Hepatocyte (in vitro differentiated cells): ENCODE measurements around the gene MEN1. TPM values are rescaled to one million over a fixed set of nuclear protein-coding genes. Genes with fewer than 3 reads are reported as not detected.

Experiments used
- DNase-seq: peaks from one replicate; pipeline ENCODE4 v3.0.0-alpha.2; 2016; ENCODE audit warnings: low spot score
- H2AFZ ChIP-seq: fragments of 200-600 bp; sonication (generic); 2 replicates; pipeline ENCODE4 v1.6.0; 2016; ENCODE audit warnings: antibody characterized with exemption, mild to moderate bottlenecking
- H3K27ac ChIP-seq: fragments of 200-600 bp; sonication (generic); 2 replicates; pipeline ENCODE4 v1.5.1; 2016; ENCODE audit warnings: mild to moderate bottlenecking
- H3K27me3 ChIP-seq: fragments of 200-600 bp; sonication (generic); 2 replicates; pipeline ENCODE4 v1.6.1; 2016
- H3K36me3 ChIP-seq: fragments of 200-600 bp; sonication (generic); replicated peaks from 2 replicates; pipeline ENCODE4 v1.5.1; 2016; ENCODE audit warnings: low read depth; ENCODE audit not compliant: insufficient read depth
- H3K4me1 ChIP-seq: fragments of 200-600 bp; sonication (generic); 2 replicates; pipeline ENCODE4 v1.5.1; 2016; ENCODE audit warnings: mild to moderate bottlenecking, moderate library complexity; ENCODE audit not compliant: insufficient read depth
- H3K4me2 ChIP-seq: fragments of 200-600 bp; sonication (generic); 2 replicates; pipeline ENCODE4 v1.6.0; 2016
- H3K4me3 ChIP-seq: fragments of 200-600 bp; sonication (generic); 2 replicates; pipeline ENCODE4 v1.5.1; 2016; ENCODE audit warnings: mild to moderate bottlenecking
- H3K79me2 ChIP-seq: fragments of 200-600 bp; sonication (generic); 2 replicates; pipeline ENCODE4 v1.6.0; 2017; ENCODE audit warnings: mild to moderate bottlenecking
- H3K9me2 ChIP-seq: fragments of 200-600 bp; sonication (generic); replicated peaks from 2 replicates; pipeline ENCODE4 v1.6.0; 2017; ENCODE audit warnings: mild to moderate bottlenecking; ENCODE audit not compliant: insufficient read depth
- H3K9me3 ChIP-seq: fragments of 200-600 bp; sonication (generic); 2 replicates; pipeline ENCODE4 v1.5.1; 2016; ENCODE audit warnings: low read depth, mild to moderate bottlenecking
- H4K20me1 ChIP-seq: fragments of 200-600 bp; sonication (generic); 2 replicates; pipeline ENCODE4 v1.6.0; 2016; ENCODE audit warnings: mild to moderate bottlenecking; ENCODE audit not compliant: insufficient read depth, poor library complexity, severe bottlenecking
- CTCF ChIP-seq: fragments of 200-600 bp; sonication (generic); IDR thresholded peaks from 2 replicates; pipeline ENCODE4 v1.5.1; 2016; ENCODE audit warnings: antibody characterized with exemption, mild to moderate bottlenecking; ENCODE audit not compliant: poor library complexity
- EZH2 ChIP-seq: fragments of 200-600 bp; sonication (generic); IDR thresholded peaks from 2 replicates; pipeline ENCODE4 v1.6.1; 2016; ENCODE audit warnings: antibody characterized with exemption, mild to moderate bottlenecking, borderline replicate concordance
- EZH2phosphoT487 ChIP-seq: fragments of 200-600 bp; sonication (generic); IDR thresholded peaks from one replicate; pipeline ENCODE4 v1.6.1; 2018; ENCODE audit warnings: antibody characterized with exemption, mild to moderate bottlenecking, low read depth, moderate library complexity; ENCODE audit not compliant: unreplicated experiment, severe bottlenecking
- WGBS: methylation state at CpG from one replicate; pipeline ENCODE4 v1.1.6; 2016; ENCODE audit warnings: low lambda C conversion rate; ENCODE audit errors: missing lambda C conversion rate; 5-methylcytosine and 5-hydroxymethylcytosine counted together
- polyA plus RNA-seq: library from polyadenylated mRNA; unstranded; fragments of >200 nt; fragmentation: Nextera tagmentation; extraction: Ambion mirVana; gene quantifications from 2 replicates; pipeline ENCODE4 v1.2.1, GENCODE V29; 2016
- total RNA-seq: library from RNA; depleted of rRNA; stranded (reverse); fragments of >200 nt; gene quantifications from 2 replicates; pipeline ENCODE4 v1.2.3, GENCODE V29; 2014

The MEN1 gene
- total and polyA plus RNA-seq, 2 experiments from 2014 or later, result 18.6 to 49.1 TPM

- Histone ChIP-seq H3K27me3 (no peaks in the 10 kb centered on the region), H3K27ac (peak overlapping the region; percentile 69), H3K4me1 (peaks cover 20% of the 10 kb centered on the region), H4K20me1 (no peaks in the 10 kb centered on the region), H3K36me3 (no peaks in the 10 kb centered on the region), H3K79me2 (no peaks in the 10 kb centered on the region), H3K4me3 (no peak overlapping the region), H3K4me2 (peak overlapping the region; percentile 94), H2AFZ (no peak overlapping the region), H3K9me2 (no peaks in the 10 kb centered on the region), H3K9me3 (no peaks in the 10 kb centered on the region)
- TF ChIP-seq CTCF (no peak), EZH2 (no peak), EZH2phosphoT487 (no peak)
- no peak for DNase-seq
- 71% methylated on average over 10 of the region's 13 CpGs for WGBS
Observed at GRCh38 chr11:64801561-64802369, 8.6 kb downstream of the MEN1 start.

- 95% methylated on average over 9 of the region's 9 CpGs for WGBS
- H3K9me3 ChIP-seq, result no peaks in the 10 kb centered on the region
- no peaks in the 10 kb centered on the region for H3K9me2 ChIP-seq
- H4K20me1 ChIP-seq, result no peaks in the 10 kb centered on the region
- peaks cover 20% of the 10 kb centered on the region for H3K4me1 ChIP-seq
- no peak for DNase-seq
- H3K4me2 ChIP-seq, result no peak overlapping the region
- no peaks in the 10 kb centered on the region for H3K27me3 ChIP-seq
- no peaks in the 10 kb centered on the region for H3K36me3 ChIP-seq
- no peaks in the 10 kb centered on the region for H3K79me2 ChIP-seq
- H3K4me3 ChIP-seq, result no peak overlapping the region
- no peak overlapping the region for H3K27ac ChIP-seq
- H2AFZ ChIP-seq, result no peak overlapping the region
- TF ChIP-seq EZH2phosphoT487 (no peak), EZH2 (no peak), CTCF (no peak)
Observed at GRCh38 chr11:64801158-64801464, 9.2 kb downstream of the MEN1 start.

- Histone ChIP-seq H3K79me2 (no peaks in the 10 kb centered on the region), H3K27ac (no peak overlapping the region), H2AFZ (no peak overlapping the region), H3K9me2 (no peaks in the 10 kb centered on the region), H3K4me1 (peaks cover 20% of the 10 kb centered on the region), H3K4me3 (no peak overlapping the region), H3K36me3 (no peaks in the 10 kb centered on the region), H3K4me2 (no peak overlapping the region), H4K20me1 (no peaks in the 10 kb centered on the region), H3K27me3 (no peaks in the 10 kb centered on the region), H3K9me3 (no peaks in the 10 kb centered on the region)
- DNase-seq, result no peak
- no peak for TF ChIP-seq EZH2
- TF ChIP-seq EZH2phosphoT487, result no peak
- TF ChIP-seq CTCF, result no peak
- 92% methylated on average over 25 of the region's 26 CpGs for WGBS
Observed at GRCh38 chr11:64800303-64801157, 9.8 kb downstream of the MEN1 start.
